Heart left ventricle (tissue), 13 donors: ENCODE results near the gene NECTIN1.

Experiments used
- CTCF ChIP-seq, 12 donors: fragments of 200-600 bp; sonication (generic) in 4 of 12; IDR thresholded peaks; one replicate each; pipeline versions ENCODE4 v1.5.0 to v1.8.0; 2018 to 2022; ENCODE audit warnings: antibody characterized with exemption in 12 of 12, mild to moderate bottlenecking in 5 of 12
- POLR2A ChIP-seq, 2 donors: fragments of 450-650 bp; IDR thresholded peaks; one replicate each; pipeline ENCODE4 v1.6.1; 2017; ENCODE audit warnings: antibody characterized with exemption in 2 of 2, mild to moderate bottlenecking in 2 of 2, moderate library complexity in 2 of 2
- donor health status: ischemic (EF 13 %, LVEDD 7.1; RV severe dilation, severe dysfunction).
- donor health status: DM: no; HTN: yes; CAD: no.
- donor health status: DM: no; HTN: no; CAD: no.
- donor health status: ischemic (EF 25% LVEDD 6.9; RV normal size, moderate dysfunction).
- donor health status: ischemic (EF 25% LVEDD 5.7; RV mildly dilated, moderate dysfunction).
- donor health status: ischemic (EF 35%, LVEDD 5.7; RV mildly dilated, moderate dysfunction).
- donor health status: nonischemic (EF 11% LVEDD 7.7; RV severe dilation, severe dysfunction).
- donor health status: DM: yes; HTN: yes; CAD: no.
- donor health status: PGD.
- donor health status: ischemic (EF 29% LVEDD 5.4; RV normal size, mild dysfunction).
- donor health status: nonischemic (EF 23%, LVEDD 6.1; RV moderate dilation, normal function).

- no peak for TF ChIP-seq CTCF (IDR thresholded peaks at IDR 0.05)
- no peak for TF ChIP-seq POLR2A (IDR thresholded peaks at IDR 0.05)
Measured at GRCh38 chr11:119701591-119702549, 27.1 kb downstream of the NECTIN1 start.
